HG03558 (cell line): ENCODE measurements around the gene TUBA1C.
A peak's percentile ranks its signal among the peaks of the same experiment; 100 is the strongest.
"Not testable (repeated sequence)": the region's sequence is repeated elsewhere in the genome, so short reads cannot be mapped to it uniquely, and the experiment has no call there.

Experiments
- ATAC-seq: cut with Tn5 transposase; IDR thresholded peaks from one replicate; pipeline ENCODE4 v1.9.1; 2021; ENCODE audit warnings: moderate number of reproducible peaks; ENCODE audit not compliant: unreplicated experiment; ENCODE audit errors: extremely low read depth

Gene TUBA1C

GRCh38 chr12:49253033-49253623 is 11.8 kb upstream of the TUBA1C start:
- no peak for ATAC-seq

GRCh38 chr12:49255456-49255855 is 9.4 kb upstream of the TUBA1C start:
- not testable (repeated sequence) for ATAC-seq

- no peak for ATAC-seq
These were observed 8.8 kb upstream of the TUBA1C start for GRCh38 chr12:49255857-49256637.

GRCh38 chr12:49257508-49258184 is 7.2 kb upstream of the TUBA1C start:
- ATAC-seq: not testable (repeated sequence)

DNA sequence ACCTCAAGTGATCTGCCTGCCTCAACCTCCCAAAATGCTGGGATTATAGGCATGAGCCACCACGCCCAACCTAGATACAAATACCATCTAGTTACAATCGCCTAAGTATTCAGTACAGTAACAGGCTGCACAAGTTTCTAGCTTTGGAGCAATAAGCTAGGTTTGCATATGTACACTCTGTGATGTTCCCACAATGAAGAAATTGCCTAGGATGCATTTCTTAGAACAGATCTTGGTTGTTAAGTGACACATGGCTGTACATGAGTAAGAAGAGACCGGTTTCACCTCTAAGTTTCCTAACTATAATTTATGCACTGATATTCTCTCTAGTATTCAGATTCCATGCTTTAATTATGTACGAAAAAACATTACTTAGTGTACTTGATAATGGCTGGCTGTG is 5.4 kb upstream of the TUBA1C start:
- ATAC-seq: no peak

DNA sequence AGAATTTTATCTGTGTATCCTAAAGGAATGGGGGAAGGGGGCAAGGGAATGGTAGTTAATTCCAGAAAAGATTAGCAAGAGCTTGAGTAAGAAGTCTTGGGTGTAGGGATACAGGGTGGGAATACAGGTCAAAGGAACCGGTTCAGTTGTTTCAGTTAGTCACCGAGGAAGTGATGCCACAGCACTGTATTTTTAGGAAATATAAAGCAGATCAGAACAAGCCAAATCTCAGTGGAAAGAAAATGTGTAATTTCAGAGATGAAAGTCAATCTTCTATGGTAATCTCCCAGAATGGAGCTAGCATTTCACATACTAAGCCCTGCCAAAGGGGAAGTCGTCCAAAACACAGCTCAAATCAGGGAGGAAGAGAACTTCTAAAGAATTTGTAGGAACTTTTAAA is 4.7 kb upstream of the TUBA1C start:
- no peak for ATAC-seq

- ATAC-seq: no peak
These were observed 4.1 kb upstream of the TUBA1C start for GRCh38 chr12:49260571-49261363.

DNA sequence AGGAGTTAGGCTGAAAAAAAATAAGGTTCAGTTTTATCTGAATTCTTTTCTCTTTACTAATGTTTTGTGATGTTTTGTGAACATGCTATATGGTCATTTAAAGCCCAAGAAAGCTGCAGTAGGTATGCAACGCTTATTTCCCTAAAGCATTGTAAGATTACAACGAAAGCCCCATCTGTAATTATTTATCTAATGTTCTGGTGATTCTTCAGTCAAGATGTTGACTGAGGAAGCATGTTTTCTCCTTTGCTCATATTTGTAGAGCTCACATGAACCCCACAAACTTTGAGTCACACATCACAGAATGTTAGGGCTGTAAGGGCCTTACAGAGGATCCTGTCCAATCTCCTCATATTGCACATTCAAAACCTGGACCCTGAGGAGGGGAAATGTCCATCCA is 3.2 kb upstream of the TUBA1C start:
- no peak for ATAC-seq

GRCh38 chr12:49263400-49263763 is 1.5 kb upstream of the TUBA1C start:
- ATAC-seq: no peak

GRCh38 chr12:49264466-49264872 is 413 bp upstream of the TUBA1C start:
- ATAC-seq: peak; percentile 19

- ATAC-seq: not testable (repeated sequence)
These were observed 4.3 kb downstream of the TUBA1C start for GRCh38 chr12:49269191-49269590.

DNA sequence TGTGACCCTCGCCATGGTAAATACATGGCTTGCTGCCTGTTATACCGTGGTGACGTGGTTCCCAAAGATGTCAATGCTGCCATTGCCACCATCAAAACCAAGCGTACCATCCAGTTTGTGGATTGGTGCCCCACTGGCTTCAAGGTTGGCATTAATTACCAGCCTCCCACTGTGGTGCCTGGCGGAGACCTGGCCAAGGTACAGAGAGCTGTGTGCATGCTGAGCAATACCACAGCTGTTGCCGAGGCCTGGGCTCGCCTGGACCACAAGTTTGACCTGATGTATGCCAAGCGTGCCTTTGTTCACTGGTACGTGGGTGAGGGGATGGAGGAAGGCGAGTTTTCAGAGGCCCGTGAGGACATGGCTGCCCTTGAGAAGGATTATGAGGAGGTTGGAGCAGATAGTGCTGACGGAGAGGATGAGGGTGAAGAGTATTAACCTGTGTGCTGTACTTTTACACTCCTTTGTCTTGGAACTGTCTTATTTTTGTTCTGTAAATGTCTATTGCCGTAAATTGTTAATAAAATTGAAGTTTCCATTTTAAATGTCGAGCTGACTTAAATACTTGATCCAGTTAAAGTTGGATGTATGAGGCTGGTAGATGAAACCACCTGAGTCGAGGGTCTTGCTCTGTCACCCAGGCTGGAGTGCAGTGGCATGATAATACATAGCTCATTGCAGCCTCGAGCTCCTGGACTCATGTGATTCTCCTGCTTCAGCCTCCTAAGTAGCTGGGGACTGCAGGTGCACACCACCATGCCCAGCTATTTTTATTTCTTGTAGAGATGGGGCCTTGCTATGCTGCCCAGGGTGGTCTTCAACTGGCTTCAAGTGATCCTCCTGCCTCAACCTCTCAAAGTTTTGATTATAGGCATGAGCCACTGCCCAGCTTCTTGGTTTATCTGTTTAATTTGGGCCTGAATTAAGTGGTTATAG is 8.2 kb downstream of the TUBA1C start:
- ATAC-seq: no peak

GRCh38 chr12:49273726-49274395 is 9.0 kb downstream of the TUBA1C start:
- ATAC-seq: no peak

- no peak for ATAC-seq
These were observed 9.7 kb downstream of the TUBA1C start for GRCh38 chr12:49274396-49275069.

- ATAC-seq: no peak
These were observed 11.7 kb downstream of the TUBA1C start for GRCh38 chr12:49276304-49277290.

- no peak for ATAC-seq
These were observed 12.6 kb downstream of the TUBA1C start for GRCh38 chr12:49277466-49277865.

DNA sequence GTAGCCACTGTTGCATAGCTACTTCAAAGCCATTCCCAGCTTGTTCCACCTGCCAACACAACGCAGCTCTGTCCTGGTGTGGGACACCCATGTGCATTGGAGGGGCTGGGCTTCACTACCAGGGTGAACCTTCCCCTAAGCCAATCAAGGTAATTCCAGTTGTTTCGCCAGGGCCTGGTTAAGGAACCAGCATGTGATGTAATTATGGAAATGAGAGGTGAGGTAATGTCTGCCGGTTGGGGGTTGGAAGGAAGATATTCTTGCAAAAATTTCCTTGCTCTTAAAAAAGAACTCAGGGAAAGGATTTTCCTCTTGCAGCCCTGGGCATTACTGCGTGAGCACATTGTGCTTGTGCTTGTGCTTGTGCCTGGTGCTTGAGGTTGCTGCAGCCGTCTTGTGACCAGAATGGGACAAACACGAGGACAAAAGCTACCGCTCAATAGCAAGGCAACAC is 14.9 kb downstream of the TUBA1C start:
- no peak for ATAC-seq
